Lung microvascular endothelial cell (primary cell): ENCODE measurements around the gene FCGBP. TPM values are rescaled to one million over a fixed set of nuclear protein-coding genes. Genes with fewer than 3 reads are reported as not detected.
"Not testable (repeated sequence)": the region's sequence is repeated elsewhere in the genome, so short reads cannot be mapped to it uniquely, and the experiment has no call there.

Source experiments
- DNase-seq, 2 donors: peaks; one replicate each; pipeline versions ENCODE4 v3.0.0 to v3.0.0-alpha.2; 2010; ENCODE audit warnings: low read depth in 2 of 2
- total RNA-seq: library from RNA; depleted of rRNA; stranded (reverse); fragments of >200 nt; gene quantifications from 2 replicates; pipeline ENCODE4 v1.2.1, GENCODE V29; 2014

Gene FCGBP
- total RNA-seq, 1 donor from 2014 or later, result under 0.01 TPM

- peak; percentile 23 to 47 for DNase-seq
Observed at GRCh38 chr19:39891660-39892505, 42.6 kb downstream of the FCGBP start.

- DNase-seq, result no peak
Observed at GRCh38 chr19:39890755-39891551, 43.5 kb downstream of the FCGBP start.

GRCh38 chr19:39889872-39890754 is 44.3 kb downstream of the FCGBP start:
- DNase-seq, result not testable (repeated sequence)

DNA sequence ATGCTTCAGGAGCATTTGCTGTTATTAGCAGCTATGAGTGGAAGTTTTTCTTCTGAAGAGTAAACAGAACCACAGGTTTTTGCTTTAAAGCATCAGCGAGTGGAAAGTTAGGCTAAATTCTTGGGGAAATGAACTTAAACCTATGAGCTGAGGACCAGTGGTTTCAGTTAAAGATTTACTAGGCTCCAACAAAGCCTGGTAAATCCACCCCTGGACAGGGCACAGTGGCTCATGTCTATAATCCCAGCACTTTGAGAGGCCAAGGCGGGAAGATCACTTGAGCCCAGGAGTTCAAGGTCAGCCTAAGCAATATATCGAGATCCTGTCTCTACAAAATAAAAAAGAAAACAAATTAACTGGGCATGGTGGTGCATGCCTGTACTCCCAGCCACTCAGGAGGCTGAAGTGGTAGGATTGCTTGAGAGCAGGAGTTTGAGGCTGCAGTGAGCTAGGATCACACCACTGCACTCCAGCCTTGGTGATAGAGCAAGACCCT is 46.9 kb downstream of the FCGBP start:
- DNase-seq, result not testable (repeated sequence)

DNA sequence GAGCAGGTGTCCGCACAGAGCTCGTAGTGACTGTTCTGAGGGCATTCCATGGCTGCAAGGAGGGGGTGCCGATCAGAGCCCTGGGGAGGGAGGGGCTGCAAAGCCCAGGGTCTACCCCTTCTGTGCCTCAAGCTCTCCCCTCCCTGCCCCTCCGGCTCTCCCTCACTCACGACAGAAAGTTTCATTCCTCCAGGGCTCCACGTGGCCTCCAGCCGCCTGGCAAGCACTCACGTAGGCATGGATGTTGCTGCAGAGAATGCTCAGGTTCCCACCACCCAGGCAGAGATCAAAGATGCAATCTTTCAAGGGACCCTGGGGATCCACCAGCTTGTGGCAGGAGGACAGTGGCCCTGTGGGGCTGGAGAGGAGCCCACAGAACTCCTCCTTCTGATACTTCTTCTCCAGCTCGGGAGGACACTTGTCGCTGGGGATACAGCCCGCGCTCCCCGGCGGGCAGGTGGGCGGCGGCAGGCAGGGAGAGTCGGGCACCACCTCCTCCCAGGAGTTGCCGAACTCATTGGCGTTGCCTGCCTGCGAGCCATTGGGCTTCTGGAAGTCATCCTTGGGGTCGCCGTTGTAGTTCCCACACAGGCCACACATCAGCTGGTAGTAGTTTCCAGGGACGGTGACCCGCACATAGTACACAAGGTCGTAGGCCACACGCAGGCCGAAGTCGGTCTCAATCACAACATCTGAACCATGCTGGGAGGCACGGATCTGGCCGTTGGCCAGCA is 48.4 kb downstream of the FCGBP start:
- DNase-seq, result not testable (repeated sequence)

DNA sequence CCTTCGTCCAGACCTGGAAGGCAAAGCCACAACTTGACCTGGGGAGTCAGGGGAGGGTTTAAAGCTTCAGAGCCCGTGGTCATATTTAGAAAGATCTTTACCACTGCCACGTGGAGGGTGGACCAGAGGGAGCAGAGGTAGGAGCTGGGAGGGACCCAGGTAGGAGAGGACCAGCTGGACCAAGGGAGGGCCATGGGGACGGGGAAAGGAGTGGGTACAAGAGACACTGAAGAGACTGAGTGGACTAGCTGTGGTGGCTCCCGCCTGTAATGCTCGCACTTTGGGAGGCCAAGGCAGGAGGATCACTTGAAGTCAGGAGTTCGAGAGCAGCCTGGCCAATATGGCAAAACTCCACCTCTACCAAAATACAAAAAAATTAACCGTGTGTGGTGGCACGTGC is 49.7 kb downstream of the FCGBP start:
- DNase-seq, result not testable (repeated sequence)

Other genes starting within 250 kb of the FCGBP start
- not detected in 2 replicates for gene LGALS14, start 230.2 kb downstream of the FCGBP start, total RNA-seq
- gene CLC, start 196.6 kb downstream of the FCGBP start, total RNA-seq, result not detected in 2 replicates
- not detected in 2 replicates for gene LEUTX, start 155.8 kb downstream of the FCGBP start, total RNA-seq
- gene DYRK1B, start 100.5 kb downstream of the FCGBP start, total RNA-seq, result 10.5 and 11.1 TPM in 2 replicates
- 104 and 146 TPM in 2 replicates for gene FBL, start 88.3 kb downstream of the FCGBP start, total RNA-seq
- 57.8 and 65.7 TPM in 2 replicates for gene PSMC4, start 36.5 kb upstream of the FCGBP start, total RNA-seq
- gene ZNF546, start 62.4 kb upstream of the FCGBP start, total RNA-seq, result 2.4 and 5.6 TPM in 2 replicates
- 6.1 and 6.2 TPM in 2 replicates for gene ZNF780B, start 121.6 kb upstream of the FCGBP start, total RNA-seq
- 7.4 and 7.9 TPM in 2 replicates for gene ZNF780A, start 156.3 kb upstream of the FCGBP start, total RNA-seq